CD4-positive, alpha-beta T cell (primary cell): ENCODE measurements around the gene UPK1B. TPM values are rescaled to one million over a fixed set of nuclear protein-coding genes. Genes with fewer than 3 reads are reported as not detected.

Experiments used
- ATAC-seq: fragments of 200-7000 bp; cut with Tn5 transposase; one replicate; pipeline ENCODE4 v1.10.0; 2022; ENCODE audit warnings: mild to moderate bottlenecking; ENCODE audit not compliant: poor library complexity
- CTCF ChIA-PET: fragments of 350-600 bp; sonication (Branson Sonifier 250); formaldehyde crosslinking; loops from one replicate; lab custom pipeline; 2021; ENCODE audit warnings: antibody characterized with exemption, inconsistent platforms; lab: Charles Lee
- POLR2A ChIA-PET: fragments of 350-600 bp; sonication (Branson Sonifier 250); formaldehyde crosslinking; loops from one replicate; lab custom pipeline; 2021; ENCODE audit warnings: antibody characterized with exemption, inconsistent platforms; lab: Charles Lee
- DNase-seq, 14 experiments: peaks; one replicate each; pipeline ENCODE4 v3.0.0-alpha.2; 2013 to 2020; ENCODE audit warnings: mixed read lengths in 2 of 14
- H3K27ac ChIP-seq, 2 donors: one replicate each; pipeline versions ENCODE4 v1.5.1 to v1.7.0; 2013; ENCODE audit warnings: low read length in 2 of 2, low read depth in 1 of 2, mild to moderate bottlenecking in 1 of 2
- H3K27me3 ChIP-seq, 2 experiments: 1 replicate in 1 of 2; 2 replicates in 1 of 2; pipeline versions ENCODE4 v1.6.1 to v1.7.0; 2013; ENCODE audit warnings: low read length in 2 of 2, control low read depth in 1 of 2, mild to moderate bottlenecking in 1 of 2, moderate library complexity in 1 of 2; ENCODE audit not compliant: insufficient read depth in 2 of 2, control insufficient read depth in 1 of 2
- H3K36me3 ChIP-seq: one replicate; pipeline ENCODE4 v1.6.1; 2013; ENCODE audit warnings: low read length, control low read depth; ENCODE audit not compliant: insufficient read depth
- H3K4me1 ChIP-seq: one replicate; pipeline ENCODE4 v1.6.1; 2013; ENCODE audit warnings: low read length, control low read depth; ENCODE audit not compliant: insufficient read depth
- H3K4me3 ChIP-seq: one replicate; pipeline ENCODE4 v1.5.1; 2013; ENCODE audit warnings: mild to moderate bottlenecking, low read length, moderate library complexity
- H3K9me3 ChIP-seq, 2 experiments: 1 replicate in 1 of 2; 2 replicates in 1 of 2; pipeline versions ENCODE4 v1.6.1 to v1.7.0; 2013; ENCODE audit warnings: low read length in 2 of 2, mild to moderate bottlenecking in 2 of 2, control low read depth in 1 of 2, moderate library complexity in 1 of 2; ENCODE audit not compliant: control insufficient read depth in 1 of 2, insufficient read depth in 1 of 2
- H3K27ac Mint-ChIP-seq: one replicate; pipeline ENCODE4 v1.8.0; 2020; ENCODE audit warnings: mixed read lengths
- H3K27me3 Mint-ChIP-seq: one replicate; pipeline ENCODE4 v1.8.0; 2021; ENCODE audit warnings: mixed read lengths
- H3K36me3 Mint-ChIP-seq: one replicate; pipeline ENCODE4 v1.8.0; 2021; ENCODE audit warnings: low read depth, mixed read lengths
- H3K4me1 Mint-ChIP-seq: one replicate; pipeline ENCODE4 v1.8.0; 2021; ENCODE audit warnings: low read depth, mixed read lengths
- H3K4me3 Mint-ChIP-seq: one replicate; pipeline ENCODE4 v1.8.0; 2020; ENCODE audit warnings: mild to moderate bottlenecking, mixed read lengths
- H3K9me3 Mint-ChIP-seq: one replicate; pipeline ENCODE4 v1.8.0; 2020; ENCODE audit warnings: mixed read lengths
- CTCF ChIP-seq: fragments of 200-600 bp; IDR thresholded peaks from one replicate; pipeline ENCODE4 v1.8.0; 2022; ENCODE audit warnings: antibody characterized with exemption, mild to moderate bottlenecking
- intact Hi-C, 2 experiments: fragments of 100-400 bp; cut with DNase I in 1 of 2; cut with micrococcal nuclease in 1 of 2; formaldehyde crosslinking; loops; one replicate each; pipeline versions ENCODE4 v1.15.1 to v1.9.0; 2023 to 2025; cut with DNase I, micrococcal nuclease
- total RNA-seq, 174 experiments: library from RNA in 2 of 174; stranded (reverse) in 2 of 174; gene quantifications; one replicate each; pipeline ENCODE4 v1.2.3 and lab custom pipeline; 2021 to 2026

UPK1B gene
- total RNA-seq, 2 experiments from 2014 or later = not detected

GRCh38 chr3:119243712-119244111 lies 70.3 kb downstream of the UPK1B start:
- Histone ChIP-seq H3K9me3 (peaks cover 4 to 11% of the 10 kb centered on the region in 2 experiments), H3K4me3 (no peak overlapping the region), H3K4me1 (peaks cover 20% of the 10 kb centered on the region), H3K27me3 (no peaks in the 10 kb centered on the region), H3K36me3 (no peaks in the 10 kb centered on the region), H3K27ac (no peak overlapping the region)
- intact Hi-C loops = loop anchor here (2.0 to 5.0 kb wide), 3 partner anchors 47 to 206 kb away; no protein-coding TSS in a partner anchor
- DNase-seq (no peak), ATAC-seq (no peak)
- Mint-ChIP-seq H3K4me3 (no peak overlapping the region), H3K36me3 (peaks cover 6% of the 10 kb centered on the region), H3K27ac (no peak overlapping the region), H3K27me3 (no peaks in the 10 kb centered on the region), H3K4me1 (peaks cover 20% of the 10 kb centered on the region), H3K9me3 (peaks cover 4% of the 10 kb centered on the region)
- ChIA-PET CTCF (no interaction called here), POLR2A (no interaction called here)
- no peak for TF ChIP-seq CTCF

- H3K36me3 ChIP-seq = no peaks in the 10 kb centered on the region
- peaks cover 4 to 12% of the 10 kb centered on the region in 2 experiments for H3K9me3 ChIP-seq
- H3K4me3 ChIP-seq = no peak overlapping the region
- H3K4me3 Mint-ChIP-seq = no peak overlapping the region
- ATAC-seq (no peak), DNase-seq (no peak)
- H3K27me3 ChIP-seq = no peaks in the 10 kb centered on the region
- H3K4me1 Mint-ChIP-seq = peaks cover 7% of the 10 kb centered on the region
- no peaks in the 10 kb centered on the region for H3K27me3 Mint-ChIP-seq
- TF ChIP-seq CTCF = no peak
- H3K9me3 Mint-ChIP-seq = peaks cover 9% of the 10 kb centered on the region
- peaks cover 7% of the 10 kb centered on the region for H3K4me1 ChIP-seq
- ChIA-PET CTCF (interaction anchor here (1.0 to 1.3 kb wide), 2 partner anchors 39 to 107 kb away, joined by 3 read pairs; no protein-coding TSS in a partner anchor), POLR2A (no interaction called here)
- intact Hi-C loops = loop anchor here in 1 of 2 experiments (2.0 kb wide), 1 partner anchor 45 kb away; no protein-coding TSS in a partner anchor
- no peak overlapping the region for H3K27ac Mint-ChIP-seq
- no peak overlapping the region for H3K27ac ChIP-seq
- H3K36me3 Mint-ChIP-seq = peaks cover 11% of the 10 kb centered on the region
These were observed 72.4 kb downstream of the UPK1B start for GRCh38 chr3:119245778-119246177.

Other genes with a start within 250 kb of the UPK1B start
- gene IGSF11, start 138.8 kb upstream of the UPK1B start, total RNA-seq = under 1 TPM; 0.53 to 0.58 TPM
- not detected for gene TEX55, start 27.4 kb upstream of the UPK1B start, total RNA-seq
- 10 to 100 TPM; 26.2 to 29.5 TPM for gene B4GALT4, start 67.3 kb downstream of the UPK1B start, total RNA-seq
- gene ARHGAP31, start 120.8 kb downstream of the UPK1B start, total RNA-seq = 1 to 10 TPM; 2.4 to 2.9 TPM